HFFc6 (cell line): ENCODE data around the gene METTL1. TPM values are rescaled to one million over a fixed set of nuclear protein-coding genes. Genes with fewer than 3 reads are reported as not detected.
"Not testable (repeated sequence)": the region's sequence is repeated elsewhere in the genome, so short reads cannot be mapped to it uniquely, and the experiment has no call there.

Source experiments
- DNase-seq: peaks from one replicate; pipeline ENCODE4 v3.0.0-alpha.2; 2018
- H3K27ac Mint-ChIP-seq: 2 replicates; pipeline ENCODE4 v1.8.0; 2020; ENCODE audit warnings: mild to moderate bottlenecking, mixed read lengths
- H3K27me3 Mint-ChIP-seq: 2 replicates; pipeline ENCODE4 v1.8.0; 2021; ENCODE audit warnings: mild to moderate bottlenecking, moderate library complexity, mixed read lengths; ENCODE audit not compliant: insufficient read depth
- H3K36me3 Mint-ChIP-seq: 2 replicates; pipeline ENCODE4 v1.8.0; 2021; ENCODE audit warnings: low read depth, mixed read lengths
- H3K4me1 Mint-ChIP-seq: 2 replicates; pipeline ENCODE4 v1.8.0; 2020; ENCODE audit warnings: low read depth, mixed read lengths
- H3K4me3 Mint-ChIP-seq: 2 replicates; pipeline ENCODE4 v1.8.0; 2020; ENCODE audit warnings: mild to moderate bottlenecking, moderate library complexity, mixed read lengths
- H3K9me3 Mint-ChIP-seq: 2 replicates; pipeline ENCODE4 v1.8.0; 2020; ENCODE audit warnings: mild to moderate bottlenecking, mixed read lengths
- CTCF ChIP-seq: fragments of 200-600 bp; sonication (generic); IDR thresholded peaks from 2 replicates; pipeline ENCODE4 v1.5.0; 2021; ENCODE audit warnings: antibody characterized with exemption, mild to moderate bottlenecking
- total RNA-seq, 6 experiments: library from RNA; stranded (reverse); fragmentation: NEBNext Ultra II Directional; extraction: Animal tissue kit (Norgen Biotek cat#: 25700); gene quantifications; 2 replicates in 1 of 6; 3 replicates in 5 of 6; pipeline ENCODE4 v1.2.3, GENCODE V29; 2021

Gene METTL1
- total RNA-seq, 6 experiments from 2014 or later, result 30.0 to 41.8 (median 36.0) TPM

GRCh38 chr12:57724936-57725740, 46.8 kb downstream of the METTL1 start:
- TF ChIP-seq CTCF, result no peak
- H3K4me1 Mint-ChIP-seq, result no peaks in the 10 kb centered on the region
- peak overlapping the region; percentile 33; the same call in 1 of the 2 replicates for H3K4me3 Mint-ChIP-seq
- DNase-seq, result no peak
- peaks cover 6% of the 10 kb centered on the region; the same call in 1 of the 2 replicates for H3K36me3 Mint-ChIP-seq
- no peaks in the 10 kb centered on the region for H3K9me3 Mint-ChIP-seq
- H3K27me3 Mint-ChIP-seq, result peaks cover 2% of the 10 kb centered on the region; the same call in 1 of the 2 replicates
- no peak overlapping the region; the same call in 1 of the 2 replicates for H3K27ac Mint-ChIP-seq

GRCh38 chr12:57724003-57724935, 47.6 kb downstream of the METTL1 start:
- Mint-ChIP-seq H3K9me3 (no peaks in the 10 kb centered on the region), H3K27me3 (peaks cover 2% of the 10 kb centered on the region; the same call in 1 of the 2 replicates), H3K27ac (no peak overlapping the region), H3K4me3 (no peak overlapping the region), H3K4me1 (no peaks in the 10 kb centered on the region), H3K36me3 (peaks cover 12% of the 10 kb centered on the region; the same call in 1 of the 2 replicates)
- DNase-seq, result no peak
- no peak for TF ChIP-seq CTCF

GRCh38 chr12:57723630-57723962, 48.3 kb downstream of the METTL1 start:
- Mint-ChIP-seq H3K9me3 (no peaks in the 10 kb centered on the region), H3K27ac (no peak overlapping the region), H3K27me3 (peaks cover 2% of the 10 kb centered on the region; the same call in 1 of the 2 replicates), H3K4me3 (no peak overlapping the region), H3K4me1 (no peaks in the 10 kb centered on the region), H3K36me3 (peaks cover 15% of the 10 kb centered on the region; the same call in 1 of the 2 replicates)
- TF ChIP-seq CTCF, result no peak
- DNase-seq, result no peak

GRCh38 chr12:57722716-57723629, 48.9 kb downstream of the METTL1 start:
- Mint-ChIP-seq H3K36me3 (peaks cover 19% of the 10 kb centered on the region), H3K4me3 (no peak overlapping the region), H3K9me3 (no peaks in the 10 kb centered on the region), H3K27ac (no peak overlapping the region), H3K27me3 (peaks cover 2% of the 10 kb centered on the region; the same call in 1 of the 2 replicates), H3K4me1 (no peaks in the 10 kb centered on the region)
- TF ChIP-seq CTCF, result no peak
- no peak for DNase-seq

GRCh38 chr12:57721846-57722608, 49.9 kb downstream of the METTL1 start:
- H3K9me3 Mint-ChIP-seq, H3K4me3 Mint-ChIP-seq, H3K27ac Mint-ChIP-seq, H3K27me3 Mint-ChIP-seq, H3K4me1 Mint-ChIP-seq, DNase-seq: not testable (repeated sequence)
- peaks cover 24% of the 10 kb centered on the region for H3K36me3 Mint-ChIP-seq
